ENCODE measurements around the gene TEX13D.
"Not testable (repeated sequence)": the region's sequence is repeated elsewhere in the genome, so short reads cannot be mapped to it uniquely, and the experiment has no call there.

Gene TEX13D

GRCh38 chrX:124332481-124333424 is at the start of gene TEX13D:
Gene TEX13D (plus strand): TSS chrX:124332660. CDS start chrX:124332918, 258 bp downstream.
- no peak for DNase-seq
- ATAC-seq, result no peak
- H3K4me3 Mint-ChIP-seq, result no peak within 1 kb of the TSS
- H3K4me1 Mint-ChIP-seq, result peaks cover 56% of the 10 kb centered on the region
- peak within 1 kb of the TSS in 1 of 2 donors; percentile 27 for H3K27ac Mint-ChIP-seq
- H3K9me3 Mint-ChIP-seq, result peaks cover 0 to 6% of the 10 kb centered on the region in 2 donors
- no peaks in the 10 kb centered on the region for H3K27me3 Mint-ChIP-seq

- no peaks in the 10 kb centered on the region for H3K27me3 Mint-ChIP-seq
- H3K9me3 Mint-ChIP-seq, result peaks cover 3 to 9% of the 10 kb centered on the region in 2 donors
- H3K4me1 Mint-ChIP-seq, result no peaks in the 10 kb centered on the region
- DNase-seq (no peak), ATAC-seq (no peak)
- no peak overlapping the region for H3K27ac Mint-ChIP-seq
- no peak overlapping the region for H3K4me3 Mint-ChIP-seq
These were observed 43.0 kb upstream of the TEX13D start for GRCh38 chrX:124289443-124289842.

- Mint-ChIP-seq H3K27me3 (no peaks in the 10 kb centered on the region), H3K9me3 (peaks cover 10 to 12% of the 10 kb centered on the region in 2 donors), H3K4me1 (peaks cover 5% of the 10 kb centered on the region), H3K4me3 (no peak overlapping the region), H3K27ac (no peak overlapping the region)
- DNase-seq (no peak), ATAC-seq (no peak)
These were observed 38.6 kb upstream of the TEX13D start for GRCh38 chrX:124293810-124294209.

GRCh38 chrX:124299323-124299722 is 33.1 kb upstream of the TEX13D start:
- not testable (repeated sequence) for DNase-seq, H3K27ac Mint-ChIP-seq, H3K27me3 Mint-ChIP-seq, ATAC-seq, H3K4me3 Mint-ChIP-seq
- peaks cover 3 to 13% of the 10 kb centered on the region in 2 donors for H3K9me3 Mint-ChIP-seq
- H3K4me1 Mint-ChIP-seq, result peaks cover 27% of the 10 kb centered on the region

- Mint-ChIP-seq H3K4me1 (peaks cover 27% of the 10 kb centered on the region), H3K9me3 (peaks cover 0 to 9% of the 10 kb centered on the region in 2 donors), H3K27me3 (no peaks in the 10 kb centered on the region), H3K4me3 (peak overlapping the region in 1 of 2 donors; percentile 43), H3K27ac (no peak overlapping the region)
- DNase-seq (no peak), ATAC-seq (peak; percentile 77)
These were observed 32.1 kb upstream of the TEX13D start for GRCh38 chrX:124300405-124300804.

GRCh38 chrX:124307253-124307907 is 25.1 kb upstream of the TEX13D start:
- no peak for ATAC-seq
- Mint-ChIP-seq H3K27ac (peak overlapping the region; percentile 23 to 81), H3K4me1 (peaks cover 25% of the 10 kb centered on the region), H3K4me3 (no peak overlapping the region), H3K9me3 (peaks cover 0 to 6% of the 10 kb centered on the region in 2 donors), H3K27me3 (no peaks in the 10 kb centered on the region)
- DNase-seq, result no peak

- no peaks in the 10 kb centered on the region for H3K27me3 Mint-ChIP-seq
- H3K9me3 Mint-ChIP-seq, result no peaks in the 10 kb centered on the region
- no peak overlapping the region for H3K4me3 Mint-ChIP-seq
- no peak for ATAC-seq
- DNase-seq, result no peak
- peak overlapping the region in 1 of 2 donors; percentile 46 for H3K27ac Mint-ChIP-seq
- peaks cover 35% of the 10 kb centered on the region for H3K4me1 Mint-ChIP-seq
These were observed 6.7 kb upstream of the TEX13D start for GRCh38 chrX:124325732-124326131.

GRCh38 chrX:124328765-124329164 is 3.7 kb upstream of the TEX13D start:
- H3K27me3 Mint-ChIP-seq, result no peaks in the 10 kb centered on the region
- ATAC-seq, result no peak
- peaks cover 0 to 6% of the 10 kb centered on the region in 2 donors for H3K9me3 Mint-ChIP-seq
- peak overlapping the region in 1 of 2 donors; percentile 67 for H3K27ac Mint-ChIP-seq
- no peak overlapping the region for H3K4me3 Mint-ChIP-seq
- DNase-seq, result no peak
- H3K4me1 Mint-ChIP-seq, result peaks cover 44% of the 10 kb centered on the region

- peak overlapping the region in 1 of 2 donors; percentile 88 for H3K27ac Mint-ChIP-seq
- ATAC-seq (peak; percentile 26), DNase-seq (no peak)
- no peaks in the 10 kb centered on the region for H3K27me3 Mint-ChIP-seq
- H3K4me1 Mint-ChIP-seq, result peaks cover 55% of the 10 kb centered on the region
- H3K4me3 Mint-ChIP-seq, result no peak overlapping the region
- peaks cover 0 to 6% of the 10 kb centered on the region in 2 donors for H3K9me3 Mint-ChIP-seq
These were observed 1.4 kb downstream of the TEX13D start for GRCh38 chrX:124333862-124334261.

GRCh38 chrX:124334555-124334954 is 2.1 kb downstream of the TEX13D start:
- H3K9me3 Mint-ChIP-seq, DNase-seq, H3K4me3 Mint-ChIP-seq, H3K27ac Mint-ChIP-seq, ATAC-seq, H3K27me3 Mint-ChIP-seq: not testable (repeated sequence)
- H3K4me1 Mint-ChIP-seq, result peaks cover 54% of the 10 kb centered on the region

- Mint-ChIP-seq H3K4me3 (peak overlapping the region; percentile 3 to 5), H3K27ac (no peak overlapping the region), H3K9me3 (peaks cover 0 to 6% of the 10 kb centered on the region in 2 donors), H3K4me1 (peaks cover 48% of the 10 kb centered on the region), H3K27me3 (no peaks in the 10 kb centered on the region)
- DNase-seq (no peak), ATAC-seq (no peak)
These were observed 3.1 kb downstream of the TEX13D start for GRCh38 chrX:124335598-124335997.

- Mint-ChIP-seq H3K9me3 (no peaks in the 10 kb centered on the region), H3K27ac (no peak overlapping the region), H3K4me3 (no peak overlapping the region), H3K27me3 (no peaks in the 10 kb centered on the region), H3K4me1 (peaks cover 60% of the 10 kb centered on the region)
- no peak for DNase-seq
- peak; percentile 55 for ATAC-seq
These were observed 5.5 kb downstream of the TEX13D start for GRCh38 chrX:124337916-124338315.

- H3K4me1 Mint-ChIP-seq, result peaks cover 66% of the 10 kb centered on the region
- H3K4me3 Mint-ChIP-seq, result peak overlapping the region; percentile 8 to 54
- DNase-seq (no peak), ATAC-seq (peak; percentile 50)
- no peaks in the 10 kb centered on the region for H3K27me3 Mint-ChIP-seq
- H3K9me3 Mint-ChIP-seq, result no peaks in the 10 kb centered on the region
- no peak overlapping the region for H3K27ac Mint-ChIP-seq
These were observed 6.5 kb downstream of the TEX13D start for GRCh38 chrX:124338733-124339514.

- ATAC-seq, result peak; percentile 73
- Mint-ChIP-seq H3K27ac (peak overlapping the region; percentile 79 to 93), H3K9me3 (no peaks in the 10 kb centered on the region), H3K4me1 (peaks cover 76% of the 10 kb centered on the region), H3K27me3 (no peaks in the 10 kb centered on the region), H3K4me3 (peak overlapping the region; percentile 73 to 82)
- DNase-seq, result no peak
These were observed 9.1 kb downstream of the TEX13D start for GRCh38 chrX:124341396-124342132.
